ENCODE measurements around the gene THRAP3.
A peak's percentile ranks its signal among the peaks of the same experiment; 100 is the strongest.

Gene THRAP3

GRCh38 chr1:36327421-36328087, 103.3 kb downstream of the THRAP3 start:
- no peak for DNase-seq (ENCODE audit: low spot score)

GRCh38 chr1:36328088-36328480, 103.8 kb downstream of the THRAP3 start:
- DNase-seq (ENCODE audit: low spot score) = no peak

- no peak for DNase-seq (ENCODE audit: low spot score)
Observed at GRCh38 chr1:36328713-36329112, 104.5 kb downstream of the THRAP3 start.

- DNase-seq (ENCODE audit: low spot score) = no peak
Observed at GRCh38 chr1:36329817-36330216, 105.6 kb downstream of the THRAP3 start.

DNA sequence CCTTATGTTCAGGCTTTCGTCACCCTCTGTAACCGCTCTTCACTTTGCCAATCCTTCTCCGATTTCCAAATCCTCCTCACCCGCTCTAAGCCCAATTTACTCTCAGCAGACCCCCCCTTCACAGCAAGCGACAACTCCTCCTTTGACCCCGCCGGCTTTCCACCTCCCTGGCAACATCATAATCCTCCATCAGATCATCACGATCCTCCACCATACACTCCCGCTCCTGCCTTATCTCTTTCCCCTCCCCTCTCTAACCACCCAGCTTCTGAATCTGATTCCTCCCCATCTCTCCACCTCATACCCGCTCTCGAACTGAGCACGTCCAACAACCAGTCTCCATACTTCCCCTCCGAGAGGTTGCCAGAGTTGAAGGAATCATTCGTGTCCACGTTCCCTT, 106.7 kb downstream of the THRAP3 start:
- DNase-seq (ENCODE audit: low spot score) = no peak

DNA sequence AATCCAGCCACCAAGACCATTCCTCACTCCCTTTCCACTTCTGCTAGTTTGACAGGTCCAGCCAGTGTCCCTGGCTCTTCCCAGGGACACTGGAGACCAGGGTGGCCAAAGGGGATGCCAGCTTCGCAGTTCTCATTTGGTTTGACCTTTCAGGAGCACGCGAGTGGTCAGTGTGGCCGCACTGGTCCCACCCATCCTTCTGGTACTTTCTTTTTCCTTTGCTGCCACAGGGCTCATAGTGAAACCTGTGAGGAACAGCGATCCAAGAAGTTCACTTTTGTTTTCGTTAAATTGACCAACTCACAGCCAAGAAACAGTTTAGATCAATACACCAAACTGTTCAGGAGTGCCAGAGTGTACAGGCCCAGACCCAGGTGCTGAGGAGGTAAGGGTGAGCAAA, 113.6 kb downstream of the THRAP3 start:
- no peak for DNase-seq (ENCODE audit: low spot score)

- DNase-seq (ENCODE audit: low spot score) = no peak
Observed at GRCh38 chr1:36339215-36339614, 115.0 kb downstream of the THRAP3 start.

GRCh38 chr1:36339615-36340014, 115.4 kb downstream of the THRAP3 start:
- no peak for DNase-seq (ENCODE audit: low spot score)

- no peak for DNase-seq (ENCODE audit: low spot score)
Observed at GRCh38 chr1:36341626-36342320, 117.5 kb downstream of the THRAP3 start.

- DNase-seq (ENCODE audit: low spot score) = peak; percentile 84
Observed at GRCh38 chr1:36342426-36343185, 118.4 kb downstream of the THRAP3 start.

DNA sequence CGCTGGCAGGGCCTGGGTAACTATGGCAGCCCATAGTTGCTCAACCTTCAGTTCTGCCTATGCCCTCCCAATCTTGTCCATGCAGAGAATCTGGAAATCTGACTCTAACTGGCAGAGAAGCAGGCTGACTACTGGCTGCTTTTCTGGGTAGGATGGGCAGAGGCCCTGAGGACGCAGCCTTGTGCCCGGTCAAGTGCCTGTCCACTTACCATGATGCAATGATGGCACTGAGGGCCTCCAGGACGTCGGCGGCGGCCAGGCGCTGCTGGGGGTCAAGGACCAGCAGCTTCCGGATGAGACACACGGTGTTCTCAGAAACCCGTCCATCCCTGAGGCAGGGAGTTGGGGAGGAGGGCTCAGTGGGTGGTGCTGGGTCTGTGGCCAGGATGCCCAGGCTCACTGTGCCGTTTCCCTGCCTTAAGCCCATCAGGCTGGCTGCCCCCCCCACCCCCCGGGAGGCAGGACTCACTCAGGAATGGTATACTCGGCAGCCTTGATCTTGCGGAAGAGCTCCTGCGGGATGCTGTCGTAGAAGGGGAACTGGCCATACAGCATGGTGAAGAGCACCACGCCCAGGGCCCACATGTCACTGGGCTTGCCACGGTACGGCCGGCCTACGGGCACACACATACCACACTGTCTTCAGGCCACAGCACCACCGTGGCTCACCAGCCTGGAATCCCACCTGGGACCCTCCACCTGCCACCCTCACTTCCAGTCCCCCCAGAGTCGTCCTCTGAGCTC, 119.6 kb downstream of the THRAP3 start:
- DNase-seq (ENCODE audit: low spot score) = no peak

DNA sequence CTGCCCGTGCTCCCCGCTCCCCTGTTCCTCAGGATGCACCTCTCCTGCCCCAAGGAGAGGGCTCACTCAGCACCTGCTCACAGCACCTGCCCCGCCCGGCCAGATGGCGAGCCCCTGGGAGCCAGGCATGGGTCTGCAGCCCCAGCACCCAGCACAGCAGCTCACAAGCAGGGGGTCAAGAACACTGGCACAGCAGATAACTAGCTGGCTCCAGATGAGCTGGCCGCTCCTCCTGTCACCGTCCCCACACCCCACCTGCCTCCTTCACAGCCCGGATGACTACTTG, 120.1 kb downstream of the THRAP3 start:
- DNase-seq (ENCODE audit: low spot score) = no peak

- DNase-seq (ENCODE audit: low spot score) = no peak
Observed at GRCh38 chr1:36345353-36345752, 121.1 kb downstream of the THRAP3 start.

GRCh38 chr1:36346741-36347370, 122.6 kb downstream of the THRAP3 start:
- no peak for DNase-seq (ENCODE audit: low spot score)

DNA sequence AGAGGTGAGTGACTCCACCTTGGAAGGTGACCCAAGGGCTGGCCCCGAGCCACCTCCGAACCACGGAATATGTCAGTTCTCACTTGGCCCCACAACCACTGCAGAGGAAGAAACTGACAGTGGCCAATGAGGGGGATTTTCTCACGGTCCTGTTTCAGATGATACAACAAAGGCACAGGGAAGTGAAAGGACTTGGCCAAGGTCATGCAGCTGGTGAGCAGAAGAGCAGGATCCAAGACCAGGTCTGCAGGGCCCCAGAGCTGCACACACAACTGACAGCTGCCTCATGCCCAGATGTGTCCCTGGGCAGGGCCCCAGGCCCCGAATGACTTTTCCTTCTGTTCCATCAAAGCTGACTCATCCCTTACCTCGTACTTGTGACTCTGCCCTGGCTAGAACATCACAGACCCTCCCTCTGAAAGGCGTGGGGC, 125.0 kb downstream of the THRAP3 start:
- DNase-seq (ENCODE audit: low spot score) = no peak

- DNase-seq (ENCODE audit: low spot score) = no peak
Observed at GRCh38 chr1:36349839-36350238, 125.6 kb downstream of the THRAP3 start.

- no peak for DNase-seq (ENCODE audit: low spot score)
Observed at GRCh38 chr1:36350659-36351226, 126.5 kb downstream of the THRAP3 start.

DNA sequence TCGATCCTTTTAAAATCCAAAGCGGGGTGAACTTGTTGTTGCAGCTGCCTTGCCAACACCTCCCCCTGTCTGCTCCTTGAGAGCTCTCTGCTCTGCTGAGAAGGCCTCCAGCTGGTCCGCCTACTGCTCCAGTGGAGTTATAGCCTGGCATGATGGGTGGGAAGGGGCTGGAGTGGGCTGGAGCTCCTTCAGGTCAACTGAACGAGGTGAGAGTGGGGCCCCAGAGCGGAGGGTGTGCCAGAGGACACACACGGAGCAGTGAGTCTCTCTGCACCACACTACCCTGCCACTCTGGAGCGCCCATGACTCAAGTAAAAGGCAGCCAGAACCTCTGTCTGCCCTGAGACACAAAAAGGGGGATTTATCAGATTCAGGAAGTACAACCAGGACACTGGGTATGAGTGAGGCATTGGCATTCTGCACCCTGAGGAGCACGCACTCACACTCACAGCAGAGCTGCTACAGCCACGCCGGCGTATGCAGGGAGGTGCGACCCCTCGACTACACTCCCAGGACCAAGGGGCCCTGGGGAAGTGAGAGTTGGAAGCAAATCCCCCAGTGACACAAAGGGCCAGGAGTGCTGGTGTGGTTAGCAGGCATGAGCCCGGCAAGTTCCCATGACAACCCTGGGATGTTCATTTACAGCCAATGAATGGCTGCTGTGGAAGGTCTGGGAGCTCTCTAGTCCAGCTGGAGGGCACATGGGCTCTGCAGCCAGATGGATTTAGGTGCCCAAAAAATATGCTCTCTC, 127.2 kb downstream of the THRAP3 start:
- peak; percentile 82 for DNase-seq (ENCODE audit: low spot score)

DNA sequence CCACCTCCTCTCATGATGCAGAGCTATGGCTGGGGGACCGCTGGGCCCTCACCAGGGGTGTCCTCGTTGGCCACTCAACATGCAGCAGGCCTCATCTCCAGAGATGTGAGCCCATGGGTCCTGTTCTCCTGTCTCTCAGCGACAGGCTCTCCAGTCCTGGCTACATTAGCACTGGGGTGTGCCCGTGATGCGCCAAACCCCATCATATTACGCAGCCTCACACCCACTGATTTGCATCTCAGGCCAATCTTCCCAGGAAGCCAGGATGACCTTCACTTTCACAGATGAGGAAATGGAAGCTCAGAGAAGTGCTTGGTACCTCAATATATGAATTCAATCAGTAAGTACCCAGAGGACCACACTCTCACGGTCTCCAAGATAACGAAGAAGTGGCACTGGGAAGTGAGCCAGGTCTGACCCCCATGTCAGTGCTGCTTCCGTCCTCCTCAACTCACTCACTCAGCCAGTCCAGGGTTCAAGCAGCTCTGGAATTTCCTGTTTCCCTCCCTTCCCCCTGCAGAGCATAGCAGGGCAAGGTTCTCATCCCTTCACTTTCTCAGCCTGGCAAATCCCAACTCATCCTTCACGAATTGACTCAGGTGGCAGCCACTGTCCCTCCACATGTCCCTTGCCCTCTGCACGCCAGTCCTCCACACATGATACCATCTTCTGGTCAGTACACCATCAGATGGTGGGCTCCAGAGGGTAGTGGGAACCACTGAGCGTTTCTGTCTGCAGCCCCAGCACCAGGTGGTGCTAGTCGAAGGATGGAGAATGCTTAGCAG, 128.1 kb downstream of the THRAP3 start:
- DNase-seq (ENCODE audit: low spot score) = peak; percentile 63
